Loucy (cell line): ENCODE data around the gene EIF1B.

Source experiments
- EZH2phosphoT487 ChIP-seq: fragments of 200-600 bp; IDR thresholded peaks from 2 replicates; pipeline ENCODE4 v1.6.1; 2018; ENCODE audit warnings: antibody characterized with exemption, mild to moderate bottlenecking, moderate library complexity, borderline replicate concordance
- TF ChIP-seq, protein P1 (sequence below): fragments of 200-600 bp; sonication (generic); conservative IDR thresholded peaks from 2 replicates; pipeline ENCODE4 v1.5.1; 2014; ENCODE audit warnings: mild to moderate bottlenecking, antibody characterized with exemption, low read length

DNA sequence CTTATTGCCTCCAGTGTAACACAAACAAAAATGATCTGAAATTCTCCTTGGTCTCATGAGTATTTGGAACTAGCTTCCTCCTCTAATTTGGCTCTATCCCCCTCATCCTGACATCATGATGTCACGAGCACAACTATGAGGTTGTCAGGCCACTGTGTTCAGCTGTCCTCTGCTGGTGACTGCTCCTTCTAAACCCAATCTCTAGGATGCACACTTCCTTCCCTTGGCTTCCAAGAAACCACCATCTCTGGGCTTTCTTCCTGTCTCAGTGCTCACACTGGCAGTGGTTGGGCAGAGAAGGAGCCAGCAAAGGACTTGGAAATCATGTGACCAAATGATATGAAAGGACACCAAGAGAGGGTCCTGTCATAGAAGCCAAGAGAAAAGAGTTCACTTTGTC lies 30.7 kb upstream of the EIF1B start:
- TF ChIP-seq, protein P1, sequence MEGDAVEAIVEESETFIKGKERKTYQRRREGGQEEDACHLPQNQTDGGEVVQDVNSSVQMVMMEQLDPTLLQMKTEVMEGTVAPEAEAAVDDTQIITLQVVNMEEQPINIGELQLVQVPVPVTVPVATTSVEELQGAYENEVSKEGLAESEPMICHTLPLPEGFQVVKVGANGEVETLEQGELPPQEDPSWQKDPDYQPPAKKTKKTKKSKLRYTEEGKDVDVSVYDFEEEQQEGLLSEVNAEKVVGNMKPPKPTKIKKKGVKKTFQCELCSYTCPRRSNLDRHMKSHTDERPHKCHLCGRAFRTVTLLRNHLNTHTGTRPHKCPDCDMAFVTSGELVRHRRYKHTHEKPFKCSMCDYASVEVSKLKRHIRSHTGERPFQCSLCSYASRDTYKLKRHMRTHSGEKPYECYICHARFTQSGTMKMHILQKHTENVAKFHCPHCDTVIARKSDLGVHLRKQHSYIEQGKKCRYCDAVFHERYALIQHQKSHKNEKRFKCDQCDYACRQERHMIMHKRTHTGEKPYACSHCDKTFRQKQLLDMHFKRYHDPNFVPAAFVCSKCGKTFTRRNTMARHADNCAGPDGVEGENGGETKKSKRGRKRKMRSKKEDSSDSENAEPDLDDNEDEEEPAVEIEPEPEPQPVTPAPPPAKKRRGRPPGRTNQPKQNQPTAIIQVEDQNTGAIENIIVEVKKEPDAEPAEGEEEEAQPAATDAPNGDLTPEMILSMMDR = no peak
- TF ChIP-seq EZH2phosphoT487 = no peak
